Upper lobe of right lung (tissue), 1 donor: Measurements from ENCODE around the gene TARP.

Experiments used
- ATAC-seq: fragments of 200-7000 bp; cut with Tn5 transposase; one replicate; pipeline ENCODE4 v1.9.1; 2020; ENCODE audit warnings: mild to moderate bottlenecking, moderate library complexity
- DNase-seq: peaks from one replicate; pipeline ENCODE4 v3.0.0-alpha.2; 2020
- H3K27ac ChIP-seq: fragments of 200-600 bp; one replicate; pipeline ENCODE4 v1.8.0; 2022
- H3K27me3 ChIP-seq: fragments of 200-600 bp; one replicate; pipeline ENCODE4 v1.8.0; 2022; ENCODE audit warnings: mild to moderate bottlenecking
- H3K36me3 ChIP-seq: fragments of 200-600 bp; one replicate; pipeline ENCODE4 v1.8.0; 2022
- H3K4me1 ChIP-seq: fragments of 200-600 bp; one replicate; pipeline ENCODE4 v1.8.0; 2022
- H3K4me3 ChIP-seq: fragments of 200-600 bp; one replicate; pipeline ENCODE4 v1.8.0; 2022; ENCODE audit warnings: mild to moderate bottlenecking
- H3K9me3 ChIP-seq: fragments of 200-600 bp; one replicate; pipeline ENCODE4 v1.8.0; 2022
- CTCF ChIP-seq: fragments of 200-600 bp; IDR thresholded peaks from one replicate; pipeline ENCODE4 v1.8.0; 2022; ENCODE audit warnings: antibody characterized with exemption
- intact Hi-C: fragments of 100-400 bp; cut with DNase I; formaldehyde crosslinking; loops from one replicate; pipeline ENCODE4 v1.11.0; 2022
- donor health status: DM: no; HTN: yes; CAD: no; lungs with severe emphysema.

The TARP gene

GRCh38 chr7:38232502-38233366 is 40.7 kb downstream of the TARP start:
- H3K4me1 ChIP-seq: no peaks in the 10 kb centered on the region
- DNase-seq: peak; percentile 65
- H3K27me3 ChIP-seq: no peaks in the 10 kb centered on the region
- peak; percentile 88 for ATAC-seq
- H3K9me3 ChIP-seq: no peaks in the 10 kb centered on the region
- peaks cover 29% of the 10 kb centered on the region for H3K36me3 ChIP-seq
- H3K4me3 ChIP-seq: no peak overlapping the region
- no peak overlapping the region for H3K27ac ChIP-seq
- intact Hi-C loops: no loop called here
- TF ChIP-seq CTCF: no peak

- no peaks in the 10 kb centered on the region for H3K9me3 ChIP-seq
- no peak for ATAC-seq
- intact Hi-C loops: no loop called here
- no peak overlapping the region for H3K4me3 ChIP-seq
- TF ChIP-seq CTCF: no peak
- H3K4me1 ChIP-seq: no peaks in the 10 kb centered on the region
- no peaks in the 10 kb centered on the region for H3K27me3 ChIP-seq
- DNase-seq: no peak
- H3K27ac ChIP-seq: no peak overlapping the region
- peaks cover 36% of the 10 kb centered on the region for H3K36me3 ChIP-seq
Observed at GRCh38 chr7:38229884-38230642, 43.4 kb downstream of the TARP start.

GRCh38 chr7:38229386-38229785 is 44.0 kb downstream of the TARP start:
- no peaks in the 10 kb centered on the region for H3K9me3 ChIP-seq
- no peak overlapping the region for H3K27ac ChIP-seq
- TF ChIP-seq CTCF: no peak
- no peaks in the 10 kb centered on the region for H3K27me3 ChIP-seq
- intact Hi-C loops: no loop called here
- peaks cover 36% of the 10 kb centered on the region for H3K36me3 ChIP-seq
- H3K4me1 ChIP-seq: no peaks in the 10 kb centered on the region
- no peak overlapping the region for H3K4me3 ChIP-seq
- DNase-seq: no peak
- ATAC-seq: no peak

GRCh38 chr7:38224392-38224791 is 49.0 kb downstream of the TARP start:
- ATAC-seq: no peak
- no peaks in the 10 kb centered on the region for H3K27me3 ChIP-seq
- H3K27ac ChIP-seq: no peak overlapping the region
- DNase-seq: no peak
- peaks cover 10% of the 10 kb centered on the region for H3K4me1 ChIP-seq
- H3K9me3 ChIP-seq: no peaks in the 10 kb centered on the region
- TF ChIP-seq CTCF: no peak
- peaks cover 49% of the 10 kb centered on the region for H3K36me3 ChIP-seq
- no peak overlapping the region for H3K4me3 ChIP-seq
- intact Hi-C loops: loop anchor here (5.0 kb wide), 1 partner anchor 122 kb away; no protein-coding TSS in a partner anchor

- ATAC-seq: no peak
- H3K4me1 ChIP-seq: peaks cover 10% of the 10 kb centered on the region
- H3K27ac ChIP-seq: no peak overlapping the region
- H3K9me3 ChIP-seq: no peaks in the 10 kb centered on the region
- no peak for TF ChIP-seq CTCF
- intact Hi-C loops: loop anchor here (5.0 kb wide), 1 partner anchor 121 kb away; no protein-coding TSS in a partner anchor
- H3K27me3 ChIP-seq: no peaks in the 10 kb centered on the region
- H3K36me3 ChIP-seq: peaks cover 50% of the 10 kb centered on the region
- no peak for DNase-seq
- H3K4me3 ChIP-seq: no peak overlapping the region
Observed at GRCh38 chr7:38223306-38223705, 50.1 kb downstream of the TARP start.
